BJ (cell line): ENCODE measurements around the gene OR6N1. TPM values are rescaled to one million over a fixed set of nuclear protein-coding genes. Genes with fewer than 3 reads are reported as not detected.

Source experiments
- CTCF ChIA-PET: fragments of 350-600 bp; formaldehyde crosslinking; extraction: SDS; loops from one replicate; lab custom pipeline; 2021; ENCODE audit warnings: antibody characterized with exemption, inconsistent platforms; lab: Yijun Ruan, JAX
- POLR2A ChIA-PET: fragments of 300-600 bp; sonication (Branson Sonifier 250); formaldehyde crosslinking; extraction: SDS; loops from one replicate; lab custom pipeline; 2021; ENCODE audit warnings: antibody characterized with exemption; lab: Charles Lee
- DNase-seq: peaks from one replicate; pipeline ENCODE4 v3.0.0-alpha.2; 2011; ENCODE audit warnings: low read depth
- H3K27me3 ChIP-seq: 2 replicates; pipeline ENCODE4 v1.6.0; 2011; ENCODE audit warnings: low read length; ENCODE audit not compliant: control insufficient read depth, insufficient read depth
- H3K36me3 ChIP-seq: 2 replicates; pipeline ENCODE4 v1.5.1; 2011; ENCODE audit warnings: low read length; ENCODE audit not compliant: control insufficient read depth, insufficient read depth
- H3K4me3 ChIP-seq: 2 replicates; pipeline ENCODE4 v1.5.1; 2011; ENCODE audit warnings: low read depth, mild to moderate bottlenecking, control low read depth, low read length
- polyA plus RNA-seq: library from polyadenylated mRNA; depleted of rRNA; stranded (reverse); fragments of >200 nt; gene quantifications from 2 replicates; pipeline ENCODE4 v1.2.3, GENCODE V29; 2011
- TF ChIP-seq, protein P1 (sequence below): IDR thresholded peaks from 2 replicates; pipeline ENCODE4 v1.5.1; 2011; ENCODE audit warnings: low read depth, mild to moderate bottlenecking, control low read depth, inconsistent platforms, low read length, moderate library complexity; ENCODE audit not compliant: insufficient read depth

Gene OR6N1
- polyA plus RNA-seq, 1 experiment = not detected

DNA sequence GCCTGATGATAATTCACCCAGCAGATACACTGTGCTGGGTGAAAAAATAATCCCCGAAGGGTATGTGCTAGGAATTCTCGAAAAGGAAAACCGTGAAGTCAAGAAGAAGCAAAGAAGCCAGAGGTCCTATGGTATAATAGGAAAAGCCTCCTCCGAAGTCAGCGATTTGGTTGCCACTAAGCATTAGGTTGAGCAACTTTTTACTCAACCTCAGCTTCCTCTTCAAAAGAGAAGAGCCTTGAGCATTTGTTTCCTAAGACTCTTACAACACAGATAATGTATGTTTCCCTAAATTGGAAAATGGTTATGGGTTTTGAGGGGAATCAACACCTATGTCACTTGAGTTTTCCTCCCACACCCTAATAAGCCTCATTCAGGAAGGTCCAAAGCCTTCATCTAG lies 37.9 kb upstream of the OR6N1 start:
- no peaks in the 10 kb centered on the region for H3K27me3 ChIP-seq
- DNase-seq = no peak
- no peaks in the 10 kb centered on the region for H3K36me3 ChIP-seq
- ChIA-PET POLR2A (no interaction called here), CTCF (no interaction called here)
- TF ChIP-seq, protein P1, sequence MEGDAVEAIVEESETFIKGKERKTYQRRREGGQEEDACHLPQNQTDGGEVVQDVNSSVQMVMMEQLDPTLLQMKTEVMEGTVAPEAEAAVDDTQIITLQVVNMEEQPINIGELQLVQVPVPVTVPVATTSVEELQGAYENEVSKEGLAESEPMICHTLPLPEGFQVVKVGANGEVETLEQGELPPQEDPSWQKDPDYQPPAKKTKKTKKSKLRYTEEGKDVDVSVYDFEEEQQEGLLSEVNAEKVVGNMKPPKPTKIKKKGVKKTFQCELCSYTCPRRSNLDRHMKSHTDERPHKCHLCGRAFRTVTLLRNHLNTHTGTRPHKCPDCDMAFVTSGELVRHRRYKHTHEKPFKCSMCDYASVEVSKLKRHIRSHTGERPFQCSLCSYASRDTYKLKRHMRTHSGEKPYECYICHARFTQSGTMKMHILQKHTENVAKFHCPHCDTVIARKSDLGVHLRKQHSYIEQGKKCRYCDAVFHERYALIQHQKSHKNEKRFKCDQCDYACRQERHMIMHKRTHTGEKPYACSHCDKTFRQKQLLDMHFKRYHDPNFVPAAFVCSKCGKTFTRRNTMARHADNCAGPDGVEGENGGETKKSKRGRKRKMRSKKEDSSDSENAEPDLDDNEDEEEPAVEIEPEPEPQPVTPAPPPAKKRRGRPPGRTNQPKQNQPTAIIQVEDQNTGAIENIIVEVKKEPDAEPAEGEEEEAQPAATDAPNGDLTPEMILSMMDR = no peak
- H3K4me3 ChIP-seq = no peak overlapping the region

DNA sequence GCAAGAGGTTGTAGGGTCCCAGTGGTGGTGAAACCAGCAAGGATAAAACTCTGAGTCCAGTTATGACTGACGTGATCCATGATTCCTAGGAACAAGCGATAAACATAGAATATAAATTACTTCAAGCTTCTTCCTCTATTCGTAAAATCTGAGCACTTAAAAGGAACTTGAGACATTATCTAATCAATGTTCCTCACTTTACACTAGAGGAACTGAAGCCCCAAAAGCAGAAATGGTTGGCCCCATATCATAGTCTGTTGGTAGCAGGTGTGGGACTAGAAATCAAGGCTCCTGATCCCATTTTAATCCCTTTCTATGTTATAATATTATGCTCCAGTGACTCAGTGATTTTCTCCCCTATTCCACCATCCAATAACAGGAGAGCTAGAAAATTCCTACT lies 37.3 kb upstream of the OR6N1 start:
- no peaks in the 10 kb centered on the region for H3K27me3 ChIP-seq
- DNase-seq = no peak
- ChIA-PET POLR2A (no interaction called here), CTCF (no interaction called here)
- H3K36me3 ChIP-seq = no peaks in the 10 kb centered on the region
- TF ChIP-seq, protein P1 = no peak
- no peak overlapping the region for H3K4me3 ChIP-seq

GRCh38 chr1:158806916-158807536 lies 35.0 kb upstream of the OR6N1 start:
- TF ChIP-seq, protein P1 = no peak
- H3K36me3 ChIP-seq = no peaks in the 10 kb centered on the region
- ChIA-PET POLR2A (no interaction called here), CTCF (no interaction called here)
- no peak overlapping the region for H3K4me3 ChIP-seq
- no peaks in the 10 kb centered on the region for H3K27me3 ChIP-seq
- no peak for DNase-seq

DNA sequence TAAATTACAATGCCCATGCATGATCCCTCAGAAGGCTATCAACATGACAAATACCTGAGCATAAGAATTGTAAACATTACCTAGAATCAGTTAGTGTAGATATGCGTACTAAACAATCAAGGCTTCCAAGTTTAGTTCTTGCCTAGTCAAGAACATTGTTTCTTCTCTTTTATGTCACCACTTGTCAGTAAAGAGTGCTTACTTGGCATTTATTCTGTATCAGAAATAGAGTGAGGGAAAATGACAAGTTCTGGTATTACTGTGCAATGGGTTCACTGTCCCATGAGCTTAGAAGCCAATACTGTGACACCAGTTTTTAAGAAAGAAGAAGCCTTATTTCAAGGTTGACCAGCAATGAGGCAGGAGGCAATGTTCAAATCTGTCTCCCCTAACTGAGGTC lies 31.7 kb upstream of the OR6N1 start:
- Histone ChIP-seq H3K4me3 (no peak overlapping the region), H3K27me3 (no peaks in the 10 kb centered on the region), H3K36me3 (no peaks in the 10 kb centered on the region)
- POLR2A ChIA-PET = no interaction called here
- CTCF ChIA-PET = interaction anchor here (0.8 kb wide), 1 partner anchor 16 kb away, joined by 3 read pairs; no protein-coding TSS in a partner anchor
- TF ChIP-seq, protein P1 = no peak
- DNase-seq = no peak

DNA sequence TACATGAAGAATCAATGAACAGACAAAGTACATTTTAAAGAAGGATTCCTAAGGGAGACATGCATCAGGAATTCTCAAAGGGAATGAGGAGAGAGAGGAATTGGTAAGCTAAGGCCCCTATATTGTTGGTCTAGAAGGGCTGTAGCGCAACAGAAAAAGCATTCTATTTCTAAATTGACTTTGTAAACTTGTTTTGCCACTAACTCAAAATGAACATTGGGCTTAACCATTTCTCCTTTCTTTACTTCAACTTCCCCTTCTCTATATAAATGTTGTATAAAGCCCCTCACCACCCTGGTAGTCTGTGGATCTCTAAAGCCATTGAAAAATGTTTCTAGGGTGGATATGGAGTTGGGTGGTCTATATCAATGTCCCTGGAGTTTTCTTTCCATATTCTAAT lies 29.4 kb upstream of the OR6N1 start:
- H3K4me3 ChIP-seq = no peak overlapping the region
- TF ChIP-seq, protein P1 = no peak
- CTCF ChIA-PET = no interaction called here
- H3K27me3 ChIP-seq = no peaks in the 10 kb centered on the region
- POLR2A ChIA-PET = no interaction called here
- H3K36me3 ChIP-seq = no peaks in the 10 kb centered on the region
- DNase-seq = no peak
